ENCODE data around the gene ATP2A3.

GRCh38 chr17:3946711-3947235 is 17.5 kb downstream of the ATP2A3 start:
- TF ChIP-seq CTCF (IDR thresholded peaks at IDR 0.05 in 4 of 5, conservative IDR thresholded peaks at IDR 0.05 in 1 of 5) (no peak), POLR2A (IDR thresholded peaks at IDR 0.05) (no peak)

Measured in gastrocnemius medialis (tissue), 4 donors.